HG03457 (cell line): ENCODE measurements around the gene ICE2.

Source experiments
- ATAC-seq: cut with Tn5 transposase; IDR thresholded peaks from one replicate; pipeline ENCODE4 v1.9.1; 2021; ENCODE audit warnings: moderate number of reproducible peaks; ENCODE audit not compliant: unreplicated experiment

Gene ICE2

DNA sequence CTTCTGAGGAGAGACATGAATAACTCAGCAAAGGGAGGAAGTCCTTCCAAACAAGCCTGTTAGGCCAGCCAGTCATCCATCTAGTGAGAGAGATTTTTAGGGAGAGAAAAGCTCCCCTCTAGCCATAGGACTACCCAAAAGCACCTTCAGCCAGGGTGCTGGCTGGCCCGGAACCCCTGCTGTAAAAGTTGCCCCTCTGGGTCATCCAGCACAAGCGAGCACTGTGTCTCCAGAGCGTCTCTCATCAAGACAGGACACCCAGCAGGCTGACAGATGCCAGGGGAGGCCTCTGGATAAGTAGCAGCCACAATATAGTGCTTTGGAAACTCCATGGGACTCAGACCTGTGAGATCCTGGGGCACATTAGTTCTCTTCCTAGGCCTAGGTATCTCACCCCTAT is 105.6 kb downstream of the ICE2 start:
- ATAC-seq: no peak

DNA sequence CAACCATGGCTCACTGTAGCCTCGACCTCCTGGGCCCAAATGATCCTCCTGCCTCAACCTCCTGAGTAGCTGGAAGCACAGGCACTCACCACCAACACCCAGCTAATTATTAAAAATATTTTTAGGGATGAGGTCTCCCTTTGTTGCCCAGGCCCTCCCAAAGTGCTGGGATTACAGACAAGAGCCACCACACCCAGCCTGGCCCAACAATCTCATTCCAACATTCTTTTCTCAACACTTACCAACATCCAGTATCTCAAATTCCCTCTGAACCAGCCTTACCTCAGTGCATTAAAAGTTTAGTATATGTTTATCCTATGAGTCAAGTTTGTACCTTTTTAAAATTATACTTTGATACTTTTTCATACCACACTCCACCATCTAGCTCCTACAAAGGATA is 106.2 kb downstream of the ICE2 start:
- ATAC-seq: no peak

- ATAC-seq: no peak
Measured at GRCh38 chr15:60372227-60372626, 106.7 kb downstream of the ICE2 start.

DNA sequence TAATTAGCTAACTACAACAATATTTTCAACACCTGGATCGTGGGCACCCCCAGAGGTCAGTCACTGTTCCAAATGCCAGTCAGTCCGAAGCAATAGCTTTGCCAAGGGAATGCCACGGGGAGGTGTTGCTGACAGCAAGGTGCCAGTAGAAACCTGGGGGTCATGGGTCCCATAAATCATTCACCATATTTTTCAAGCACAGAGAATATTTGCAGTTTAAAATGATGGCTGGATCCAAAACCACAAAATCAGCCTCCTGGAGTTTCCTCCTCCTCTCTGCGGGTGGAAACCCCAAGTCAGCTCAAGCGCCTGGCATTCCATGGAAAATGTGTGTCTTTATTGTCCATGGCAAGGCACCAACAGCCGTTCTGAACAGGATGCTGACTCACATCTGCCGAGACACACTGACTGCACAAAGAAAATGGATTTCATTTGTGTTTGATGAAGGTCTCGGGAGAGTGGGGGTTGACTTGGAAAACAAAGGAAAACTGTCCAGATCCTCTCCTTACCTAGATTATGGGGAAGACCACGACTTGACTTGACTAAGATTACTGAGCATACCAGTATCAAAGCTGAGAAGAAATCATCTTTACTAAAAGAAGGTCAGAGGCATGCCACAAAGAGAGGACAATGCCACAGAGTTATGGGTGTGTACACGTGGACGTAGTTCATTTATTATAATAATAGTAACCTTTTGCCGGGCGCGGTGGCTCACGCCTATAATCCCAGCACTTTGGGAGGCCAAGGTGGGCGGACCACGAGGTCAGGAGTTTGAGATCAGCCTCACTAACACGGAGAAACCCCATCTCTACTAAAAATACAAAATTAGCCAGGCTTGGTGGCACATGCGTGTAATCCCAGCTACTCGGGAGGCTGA is 107.5 kb downstream of the ICE2 start:
- no peak for ATAC-seq

DNA sequence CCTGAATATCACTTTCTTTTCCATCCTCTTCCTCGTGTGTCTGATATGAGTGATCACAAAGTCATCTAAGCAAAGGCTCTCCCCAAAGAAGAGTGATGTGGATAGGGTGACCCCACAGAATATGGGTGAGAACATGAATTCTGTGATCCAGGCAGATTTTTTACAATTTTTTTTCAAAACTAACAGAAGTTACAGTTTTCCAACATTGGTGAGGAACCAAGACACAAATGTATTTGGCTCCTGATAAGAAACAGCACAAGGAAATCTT is 108.1 kb downstream of the ICE2 start:
- no peak for ATAC-seq

DNA sequence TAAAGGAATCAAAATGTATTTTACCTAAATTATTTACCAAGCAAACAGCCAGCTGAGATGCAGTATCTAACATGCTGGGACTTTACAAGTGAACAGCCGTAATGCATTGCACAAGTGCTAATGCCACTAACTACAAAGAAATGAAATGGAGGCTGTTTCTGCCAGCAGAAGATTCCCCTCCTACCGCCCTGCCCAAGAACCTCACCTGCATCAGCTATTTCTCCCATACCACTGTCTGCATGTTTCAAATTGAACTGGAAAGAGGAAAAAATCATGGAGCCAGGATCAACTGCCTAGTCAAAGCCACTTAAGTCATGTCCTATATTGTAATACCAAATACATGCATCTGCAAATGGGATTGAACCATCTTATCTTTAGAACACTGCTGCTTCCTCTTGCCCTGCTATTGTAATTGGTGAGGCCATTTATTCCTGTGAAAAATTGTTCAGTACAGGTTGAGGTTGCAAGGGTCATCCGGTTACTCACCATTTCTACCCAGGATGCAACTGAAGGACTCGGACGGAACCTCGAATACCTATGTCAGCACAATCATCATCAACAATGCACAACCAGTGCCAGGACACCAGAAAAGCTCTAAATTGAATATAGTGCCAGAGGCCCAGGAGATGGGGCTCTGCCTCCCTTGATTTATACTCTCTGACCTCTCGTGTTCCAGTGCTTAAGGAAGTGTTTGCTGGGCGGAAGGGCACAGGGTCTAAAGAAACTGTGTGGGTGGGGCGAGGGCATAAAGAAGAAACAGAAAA is 108.7 kb downstream of the ICE2 start:
- ATAC-seq: no peak

DNA sequence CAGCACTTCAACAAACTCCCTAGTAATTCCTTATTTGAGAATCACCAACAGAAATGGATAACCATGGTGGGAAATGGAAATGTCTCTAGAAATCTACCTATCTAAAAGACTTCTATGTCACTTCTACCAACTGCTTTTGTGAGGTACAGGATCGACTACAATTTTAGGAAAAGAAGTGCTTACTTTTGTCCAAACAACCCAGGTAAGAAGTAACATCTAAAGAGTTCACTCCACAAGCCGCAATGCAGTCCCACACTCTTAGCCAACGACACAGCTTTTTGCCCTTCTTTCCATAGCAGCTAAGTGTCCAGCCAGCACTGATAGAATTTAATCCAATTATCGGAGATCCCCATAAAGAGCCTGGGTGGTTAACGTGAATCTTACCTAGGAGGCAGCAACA is 109.2 kb downstream of the ICE2 start:
- ATAC-seq: no peak
